ENCODE measurements around the gene XPO5.

XPO5 gene

DNA sequence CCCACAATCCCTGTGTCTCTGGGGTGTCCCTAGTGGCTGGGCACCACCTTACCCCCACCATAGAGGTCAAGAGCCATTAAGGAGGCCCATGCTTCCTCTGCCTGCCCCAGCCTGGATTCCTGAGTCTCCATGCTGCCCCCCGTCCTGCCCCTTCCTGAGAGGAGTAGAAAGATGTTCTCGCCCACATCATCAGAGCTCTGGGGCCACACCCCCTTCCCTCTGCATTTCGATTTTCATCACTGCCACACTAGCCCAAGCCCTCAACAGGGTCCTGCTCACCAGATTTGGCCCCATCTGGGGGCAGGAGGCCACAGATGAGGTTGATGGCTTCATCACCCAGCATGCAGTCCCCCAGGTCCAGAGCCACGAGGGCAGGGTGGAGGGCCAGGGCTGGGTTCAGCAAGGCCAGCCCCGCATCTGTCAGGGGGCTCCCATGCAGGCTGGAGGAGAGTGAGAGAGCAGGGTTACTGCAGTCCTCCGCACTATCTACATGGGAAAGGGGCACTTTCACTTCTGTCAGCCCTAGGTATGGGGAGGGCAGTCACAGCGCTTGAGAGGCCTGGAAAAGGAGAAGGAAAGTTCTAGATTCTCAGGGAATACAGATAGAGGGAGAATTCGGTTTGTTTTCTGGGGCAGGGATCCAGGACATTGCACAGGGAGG is 67.2 kb downstream of the XPO5 start:
- H3K27ac ChIP-seq: no peak overlapping the region
- TF ChIP-seq CTCF (conservative IDR thresholded peaks at IDR 0.05): no peak

DNA sequence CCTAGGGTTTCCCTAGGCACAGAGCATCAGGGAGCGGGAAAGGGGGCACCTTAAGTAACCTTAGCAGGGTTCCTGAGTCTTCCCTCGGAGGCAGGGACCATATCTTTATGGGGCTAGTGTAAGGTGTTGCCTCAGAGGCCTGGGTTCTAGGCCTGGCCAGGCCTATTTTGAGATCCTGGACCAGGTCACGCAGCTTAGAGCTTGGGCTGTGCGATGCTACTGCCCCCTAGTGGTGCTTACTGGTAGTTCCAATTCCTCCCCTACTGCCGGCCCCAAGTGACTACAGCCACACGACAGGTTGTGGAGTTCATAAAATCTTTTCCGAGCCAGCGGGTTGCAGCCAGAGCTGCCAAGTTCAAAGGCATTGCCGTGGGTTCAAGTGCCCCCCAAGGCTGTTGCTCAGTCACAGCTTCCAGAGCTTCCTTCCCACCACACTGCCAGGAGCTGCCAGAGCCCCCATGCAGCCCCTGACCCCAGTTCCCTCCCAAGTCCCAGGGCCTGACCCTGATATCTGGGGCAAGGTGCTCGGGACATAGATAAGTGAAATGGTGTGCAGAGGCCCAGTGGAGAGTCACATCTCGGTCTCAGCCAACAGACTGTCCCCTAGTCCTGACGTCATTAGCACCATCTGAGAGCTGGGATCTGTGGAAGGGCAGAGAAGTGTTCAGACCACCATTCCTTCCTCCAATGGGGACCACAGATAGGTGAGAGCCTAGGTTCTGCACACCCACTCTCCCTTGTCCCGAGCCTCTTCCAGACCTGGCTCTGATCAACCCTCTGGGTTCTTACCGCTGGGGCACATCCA is 69.0 kb downstream of the XPO5 start:
- no peak overlapping the region for H3K27ac ChIP-seq
- peak; percentile 99 for TF ChIP-seq CTCF (conservative IDR thresholded peaks at IDR 0.05)

GRCh38 chr6:43506171-43506570 is 69.7 kb downstream of the XPO5 start:
- no peak overlapping the region for H3K27ac ChIP-seq
- no peak for TF ChIP-seq CTCF (conservative IDR thresholded peaks at IDR 0.05)

DNA sequence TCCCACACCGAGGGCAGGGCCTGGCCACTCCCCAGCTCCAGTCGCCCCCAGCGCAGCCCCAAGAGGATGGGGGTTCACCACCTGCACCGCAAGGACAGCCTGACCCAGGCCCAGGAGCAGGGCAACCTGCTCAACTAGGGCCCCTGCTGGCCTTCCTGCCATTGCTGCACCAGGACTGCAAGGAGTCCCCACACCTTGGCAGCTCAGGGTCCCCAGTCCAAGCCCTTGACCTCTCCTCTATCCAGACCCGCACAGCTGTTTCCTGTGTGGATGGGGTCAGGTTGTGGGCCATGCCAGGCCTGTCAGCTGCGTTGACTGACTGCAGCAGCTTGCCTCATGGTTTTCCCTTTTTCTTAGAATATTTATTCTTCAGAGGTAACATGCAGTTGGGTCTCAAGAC is 70.1 kb downstream of the XPO5 start:
- no peak overlapping the region for H3K27ac ChIP-seq
- TF ChIP-seq CTCF (conservative IDR thresholded peaks at IDR 0.05): no peak

DNA sequence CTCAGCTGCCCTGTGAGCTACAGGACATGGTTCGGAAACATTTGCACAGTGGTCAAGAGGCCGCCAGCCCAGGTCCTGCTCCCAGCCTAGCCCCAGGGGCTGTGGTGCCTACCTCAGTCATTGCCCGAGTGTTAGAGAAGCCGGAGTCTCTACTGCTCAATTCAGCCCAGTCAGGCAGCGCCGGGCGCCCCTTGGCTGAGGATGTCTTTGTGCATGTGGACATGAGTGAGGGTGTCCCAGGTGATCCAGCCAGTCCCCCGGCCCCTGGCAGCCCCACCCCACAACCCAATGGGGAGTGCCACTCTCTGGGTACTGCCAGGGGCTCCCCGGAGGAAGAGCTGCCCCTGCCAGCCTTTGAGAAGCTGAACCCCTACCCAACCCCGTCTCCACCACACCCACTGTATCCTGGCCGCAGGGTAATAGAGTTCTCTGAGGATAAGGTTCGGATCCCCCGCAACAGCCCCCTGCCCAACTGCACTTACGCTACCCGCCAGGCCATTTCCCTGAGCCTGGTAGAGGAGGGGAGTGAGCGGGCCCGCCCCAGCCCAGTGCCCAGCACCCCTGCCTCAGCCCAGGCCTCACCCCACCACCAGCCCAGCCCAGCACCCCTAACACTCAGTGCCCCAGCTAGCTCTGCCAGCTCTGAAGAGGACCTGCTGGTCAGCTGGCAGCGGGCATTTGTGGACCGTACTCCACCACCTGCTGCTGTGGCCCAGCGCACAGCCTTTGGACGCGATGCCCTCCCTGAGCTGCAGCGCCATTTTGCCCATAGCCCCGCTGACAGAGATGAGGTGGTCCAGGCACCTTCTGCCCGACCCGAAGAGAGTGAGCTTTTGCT is 70.9 kb downstream of the XPO5 start:
- TF ChIP-seq CTCF (conservative IDR thresholded peaks at IDR 0.05): no peak
- no peak overlapping the region for H3K27ac ChIP-seq

DNA sequence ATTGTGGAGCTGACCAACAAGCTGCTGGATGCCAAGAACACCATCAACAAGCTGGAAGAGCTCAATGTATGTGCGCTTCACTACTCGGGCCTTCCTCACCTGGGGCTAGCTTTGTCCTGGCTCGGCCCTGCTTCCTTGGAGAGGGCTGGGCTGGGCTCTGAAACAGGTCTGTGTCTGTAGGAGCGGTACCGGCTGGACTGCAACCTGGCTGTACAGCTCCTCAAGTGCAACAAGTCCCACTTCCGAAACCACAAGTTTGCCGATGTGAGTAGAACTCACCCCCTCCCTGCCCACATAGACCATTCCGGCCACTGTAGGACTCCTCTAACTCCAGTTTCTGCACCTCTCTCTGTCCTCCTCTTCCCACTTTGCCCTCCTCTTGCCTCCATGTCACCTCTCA is 72.4 kb downstream of the XPO5 start:
- no peak for TF ChIP-seq CTCF (conservative IDR thresholded peaks at IDR 0.05)
- no peak overlapping the region for H3K27ac ChIP-seq

GRCh38 chr6:43502666-43503065 is 73.2 kb downstream of the XPO5 start:
- no peak overlapping the region for H3K27ac ChIP-seq
- no peak for TF ChIP-seq CTCF (conservative IDR thresholded peaks at IDR 0.05)

Measured in VCaP (cell line).